HG02870 (cell line): ENCODE data around the gene HBS1L.

ENCODE experiments used
- ATAC-seq: cut with Tn5 transposase; IDR thresholded peaks from one replicate; pipeline ENCODE4 v1.9.1; 2021; ENCODE audit warnings: mild to moderate bottlenecking, moderate library complexity; ENCODE audit not compliant: unreplicated experiment

HBS1L gene

DNA sequence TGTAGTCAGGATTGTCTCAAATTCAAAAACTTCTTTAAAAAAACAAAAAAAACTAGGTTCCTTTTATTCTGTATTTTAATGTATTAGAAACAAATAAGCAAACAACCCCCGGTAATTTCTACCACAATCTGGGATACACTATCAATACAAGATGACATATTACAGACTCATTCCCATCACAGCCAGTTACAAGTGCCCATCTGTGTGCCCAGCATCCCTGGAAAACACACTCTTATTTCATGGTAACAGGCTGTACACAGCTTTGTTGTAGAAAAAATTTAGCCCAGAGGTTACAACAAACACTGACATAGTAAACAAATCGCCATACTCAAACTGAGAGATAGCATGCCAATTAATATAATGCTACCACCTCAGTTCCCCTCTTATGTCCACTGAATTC is 16.3 kb downstream of the HBS1L start:
- no peak for ATAC-seq

- ATAC-seq: no peak
These were observed 17.1 kb downstream of the HBS1L start for GRCh38 chr6:135037541-135037940.

GRCh38 chr6:135036731-135037420 is 17.7 kb downstream of the HBS1L start:
- no peak for ATAC-seq

GRCh38 chr6:135033238-135033637 is 21.4 kb downstream of the HBS1L start:
- no peak for ATAC-seq

GRCh38 chr6:135030532-135031178 is 24.0 kb downstream of the HBS1L start:
- no peak for ATAC-seq

DNA sequence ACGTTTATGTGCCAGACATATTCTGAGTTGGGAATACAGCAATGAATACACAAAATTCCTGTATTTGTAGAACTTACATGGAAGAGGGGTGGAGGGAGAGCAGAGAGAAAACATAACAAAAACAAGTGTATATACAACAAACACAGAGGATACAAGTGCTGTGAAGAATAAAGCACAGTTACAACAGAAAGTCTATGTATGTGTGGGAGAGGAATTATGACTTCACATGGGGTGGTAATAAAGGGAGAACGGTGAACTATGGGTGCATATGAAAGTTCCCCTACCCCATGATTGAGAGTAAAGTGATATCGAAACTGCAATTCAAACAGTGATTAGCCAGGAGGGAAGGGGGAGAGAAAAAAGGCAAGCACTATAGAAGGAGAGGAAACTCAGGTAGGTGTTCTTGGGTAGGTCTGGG is 24.6 kb downstream of the HBS1L start:
- peak; percentile 96 for ATAC-seq

GRCh38 chr6:135025775-135026174 is 28.8 kb downstream of the HBS1L start:
- no peak for ATAC-seq

DNA sequence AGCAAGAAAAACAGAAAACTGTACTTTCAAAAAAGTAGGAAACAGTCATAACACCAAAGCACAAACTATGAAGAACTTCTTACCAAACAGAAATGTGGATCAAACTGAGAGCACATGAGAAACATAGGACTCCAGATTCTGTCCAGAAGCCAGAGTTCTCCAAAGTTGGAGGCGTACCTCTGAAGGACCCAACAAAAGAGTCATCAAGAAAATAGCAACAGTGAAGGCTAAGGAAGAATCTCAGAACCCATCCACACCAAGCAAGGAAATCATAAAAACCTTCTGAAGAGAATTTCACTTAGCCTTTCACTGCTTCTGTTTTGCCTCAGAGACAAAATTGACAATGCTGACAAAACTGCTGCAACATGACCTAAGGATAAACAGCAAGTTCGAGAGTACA is 29.4 kb downstream of the HBS1L start:
- ATAC-seq: no peak

- ATAC-seq: no peak
These were observed 32.4 kb downstream of the HBS1L start for GRCh38 chr6:135022050-135022697.

GRCh38 chr6:135021310-135022049 is 33.1 kb downstream of the HBS1L start:
- peak; percentile 59 for ATAC-seq

DNA sequence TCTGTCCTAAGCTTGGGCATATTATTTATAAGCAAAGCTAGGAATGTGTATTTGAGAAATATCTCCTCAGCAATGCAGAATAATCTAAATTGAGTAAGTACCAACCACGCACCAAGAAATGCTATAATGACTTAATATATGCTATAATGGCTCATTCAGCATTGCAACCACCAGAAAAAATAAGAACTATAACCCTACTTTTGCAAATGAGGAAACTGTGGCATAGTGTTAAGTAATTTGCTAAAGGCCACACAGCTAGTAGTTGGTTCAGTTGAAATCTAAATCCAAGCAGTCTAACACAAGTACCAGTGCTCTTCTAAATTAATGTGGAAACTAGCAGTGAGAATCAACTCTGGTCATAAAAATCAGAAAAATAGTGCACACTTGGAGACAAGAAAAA is 35.7 kb downstream of the HBS1L start:
- ATAC-seq: no peak

DNA sequence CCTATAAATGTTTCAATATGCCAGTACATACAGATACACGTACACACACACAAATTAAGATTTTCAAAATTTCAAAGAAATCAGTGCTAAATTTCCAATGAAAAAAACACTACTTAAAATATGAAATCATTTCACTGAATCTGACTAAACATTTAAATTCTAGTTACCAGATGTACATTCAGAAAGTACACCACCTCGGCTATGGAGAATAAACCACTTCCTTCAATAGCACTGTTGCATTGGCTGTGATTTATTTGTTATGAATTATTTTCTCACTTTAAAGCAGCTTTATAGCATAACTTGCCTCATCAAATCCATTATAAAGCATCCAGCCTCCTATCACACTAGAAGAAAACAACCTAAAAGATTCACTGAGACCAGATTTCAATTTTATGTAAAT is 36.6 kb downstream of the HBS1L start:
- ATAC-seq: no peak

GRCh38 chr6:135014353-135014832 is 40.2 kb downstream of the HBS1L start:
- ATAC-seq: peak; percentile 93

DNA sequence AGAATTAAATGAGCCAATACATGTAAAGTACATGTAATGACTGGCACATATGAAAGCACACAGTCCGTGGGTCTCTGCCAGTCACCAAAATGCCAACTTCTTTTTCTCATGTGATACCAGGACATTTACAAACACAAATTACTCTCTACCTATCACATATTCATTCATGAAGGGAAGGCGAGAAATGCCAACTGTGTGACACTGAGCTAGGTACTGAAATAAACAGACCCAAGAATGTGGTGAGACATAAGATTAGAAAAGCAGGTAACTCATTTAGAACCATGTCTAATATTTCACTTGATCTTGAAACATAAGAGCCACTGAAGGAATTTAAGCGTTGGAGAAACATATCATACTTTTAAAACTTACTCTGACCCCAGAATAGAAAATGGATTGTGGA is 41.4 kb downstream of the HBS1L start:
- ATAC-seq: no peak

DNA sequence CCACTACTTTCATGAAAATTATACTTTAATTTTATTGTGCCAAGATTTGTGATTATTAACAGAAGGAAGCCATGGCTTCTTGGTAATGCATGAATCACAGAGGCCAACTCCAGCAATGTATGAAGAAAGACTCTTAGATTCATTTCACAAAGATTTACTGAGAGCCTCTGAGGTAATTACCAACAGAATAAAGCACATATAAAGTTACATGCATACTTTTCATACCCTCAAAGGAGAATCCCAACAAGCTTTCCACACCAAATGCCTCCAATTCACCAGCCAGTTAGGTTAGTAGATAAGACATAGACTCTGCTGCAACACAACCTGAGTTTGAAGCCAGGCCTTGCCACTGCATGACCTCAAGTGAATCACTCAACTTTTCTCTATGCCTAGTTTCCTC is 41.9 kb downstream of the HBS1L start:
- no peak for ATAC-seq

DNA sequence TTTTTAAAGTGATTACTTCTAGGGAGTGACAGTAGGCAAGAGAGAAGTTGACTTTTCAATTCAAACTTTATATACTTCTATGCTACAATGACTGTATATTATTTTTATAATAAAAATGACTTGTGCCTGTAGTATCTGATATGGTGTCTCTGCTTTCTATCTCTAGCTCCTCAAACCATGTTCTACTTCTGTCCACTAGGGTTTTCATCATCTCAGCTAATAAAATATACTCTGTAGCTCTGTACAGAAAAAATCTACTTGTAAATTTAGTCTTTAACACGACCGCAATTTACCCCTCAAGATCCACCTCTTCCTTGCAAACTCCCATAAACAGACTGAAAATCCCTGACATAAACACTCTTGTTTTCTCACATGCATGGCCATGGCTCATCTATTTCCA is 42.3 kb downstream of the HBS1L start:
- ATAC-seq: no peak

DNA sequence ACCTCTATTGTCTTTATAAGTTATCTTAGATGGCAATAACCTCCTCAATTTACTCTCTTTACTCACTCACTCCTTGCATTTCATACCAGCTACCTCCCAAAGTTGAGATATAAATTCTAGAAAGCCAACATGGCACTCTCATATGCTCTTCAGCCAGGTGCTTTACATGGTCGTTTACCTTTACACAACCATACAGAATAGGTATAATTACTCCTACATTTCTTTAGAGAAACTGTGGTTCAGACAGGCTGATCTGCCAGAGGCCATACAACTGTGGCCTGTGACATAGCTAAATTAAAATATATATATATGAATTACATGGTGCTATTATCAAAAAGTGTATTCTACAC is 45.7 kb downstream of the HBS1L start:
- no peak for ATAC-seq

GRCh38 chr6:135008072-135008940 is 46.3 kb downstream of the HBS1L start:
- peak; percentile 82 for ATAC-seq

DNA sequence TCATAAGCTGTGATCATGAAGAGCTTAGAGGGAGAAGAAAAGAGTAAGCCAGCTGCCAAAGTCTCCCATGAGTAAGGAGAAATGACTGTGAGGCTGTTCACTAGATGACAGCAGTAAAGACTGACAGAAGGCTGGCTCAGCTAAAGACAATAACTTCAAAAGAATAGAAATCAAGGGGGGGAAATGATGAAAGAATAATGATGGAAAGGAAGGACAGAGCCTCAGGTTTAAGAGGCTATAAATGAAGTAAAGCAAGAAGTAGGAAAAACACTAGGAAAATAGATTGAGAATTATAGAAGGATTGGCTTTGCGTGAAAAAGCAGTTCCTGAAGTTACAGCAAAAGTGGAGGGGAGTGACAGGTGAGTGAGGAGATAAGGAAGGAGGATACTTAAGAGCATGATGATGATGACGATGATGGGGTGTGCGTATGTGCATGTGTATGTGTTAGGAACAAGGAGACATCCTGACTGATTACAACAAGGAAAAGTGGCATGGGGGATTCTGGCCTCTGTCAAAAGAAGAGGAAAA is 48.2 kb downstream of the HBS1L start:
- no peak for ATAC-seq

DNA sequence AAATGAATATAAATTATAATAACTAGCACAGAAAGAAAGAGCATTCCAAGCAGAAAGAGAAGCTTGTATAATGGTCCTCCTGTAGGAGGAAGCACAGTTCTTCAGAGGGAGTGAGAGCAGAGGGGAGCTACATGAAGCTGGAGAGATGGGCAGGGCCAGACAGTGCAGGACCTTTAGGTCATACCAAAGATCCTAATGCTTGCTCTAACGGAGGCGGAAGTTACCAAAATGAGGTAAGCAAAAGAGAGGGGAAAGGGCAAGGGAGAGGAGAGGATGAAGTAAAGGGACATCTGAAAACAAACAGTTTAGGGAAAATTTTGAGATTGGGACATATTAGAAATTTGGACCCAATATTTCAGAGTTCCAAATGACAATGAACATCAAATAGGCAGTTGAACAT is 50.2 kb downstream of the HBS1L start:
- no peak for ATAC-seq
